Measurements from ENCODE around the gene CD300A.

DNA sequence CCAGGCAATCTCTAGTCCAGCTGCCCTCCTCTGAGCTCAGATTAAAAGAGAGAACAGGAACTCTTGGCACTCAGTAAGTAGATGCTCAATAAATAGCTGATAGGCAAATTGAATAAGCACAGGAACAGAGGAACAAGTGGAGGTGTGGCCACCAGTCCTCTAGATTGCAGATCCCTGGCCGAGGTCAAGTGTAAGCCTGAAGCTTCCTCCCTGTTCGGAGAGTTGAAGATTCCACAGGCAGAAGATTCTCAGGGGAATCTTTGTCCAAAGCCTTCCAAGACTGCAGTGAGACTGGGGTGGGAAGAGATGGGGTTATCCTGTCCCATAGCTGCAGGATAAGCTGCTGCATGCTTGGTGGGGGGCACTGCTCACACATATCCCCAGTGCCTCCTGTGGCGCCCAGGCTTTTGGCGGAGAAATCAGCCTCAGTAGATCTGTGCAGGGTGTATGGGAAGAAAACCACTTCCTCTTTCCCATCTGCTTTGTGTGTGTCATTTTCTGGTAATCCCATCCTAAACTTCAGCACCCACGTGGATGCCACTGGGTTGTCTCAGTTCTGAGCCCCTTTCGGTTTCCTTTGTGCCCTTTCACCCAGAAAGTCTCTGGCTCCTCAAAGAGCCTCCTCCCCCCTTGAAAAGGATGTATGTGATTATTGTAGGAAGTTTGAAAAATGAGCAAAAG lies 12.1 kb downstream of the CD300A start:
- TF ChIP-seq CTCF (IDR thresholded peaks at IDR 0.05; ENCODE audit: low read depth, low read length, poor library complexity, severe bottlenecking) (no peak), EZH2phosphoT487 (IDR thresholded peaks at IDR 0.05; ENCODE audit: borderline replicate concordance, low read length) (no peak)

Data from DOHH2 (cell line).